Transverse colon (tissue), 4 donors: Measurements from ENCODE around the gene MAPKAPK2. TPM values are rescaled to one million over a fixed set of nuclear protein-coding genes. Genes with fewer than 3 reads are reported as not detected.

Experiments used
- DNase-seq: peaks from one replicate; pipeline ENCODE4 v3.0.0-alpha.2; 2019
- H3K27ac ChIP-seq, 4 donors: fragments of 200-600 bp; sonication (generic); 2 replicates each; pipeline ENCODE4 v1.5.1; 2016 to 2018; ENCODE audit warnings: inconsistent platforms in 4 of 4
- H3K27me3 ChIP-seq: fragments of 200-600 bp; sonication (generic); 2 replicates; pipeline ENCODE4 v1.5.1; 2017; ENCODE audit warnings: inconsistent platforms
- H3K36me3 ChIP-seq, 4 donors: fragments of 200-600 bp; sonication (generic); 2 replicates each; pipeline ENCODE4 v1.5.1; 2017 to 2019; ENCODE audit warnings: inconsistent platforms in 4 of 4
- H3K4me1 ChIP-seq, 4 donors: fragments of 200-600 bp; sonication (generic); 2 replicates each; pipeline ENCODE4 v1.5.1; 2017 to 2020; ENCODE audit warnings: inconsistent platforms in 4 of 4
- H3K4me3 ChIP-seq, 4 donors: fragments of 200-600 bp; sonication (generic); 1 replicate in 1 of 4; 2 replicates in 3 of 4; pipeline versions ENCODE4 v1.5.1 to v1.6.1; 2017 to 2019; ENCODE audit warnings: inconsistent platforms in 4 of 4
- H3K9me3 ChIP-seq, 2 donors: fragments of 200-600 bp; sonication (generic); 2 replicates each; pipeline ENCODE4 v1.5.1; 2017 to 2019; ENCODE audit warnings: inconsistent platforms in 2 of 2
- CTCF ChIP-seq, 5 experiments: fragments of 200-600 bp in 3 of 5; fragments of 450-650 bp in 2 of 5; sonication (generic) in 3 of 5; IDR thresholded peaks; 1 replicate in 2 of 5; 2 replicates in 3 of 5; pipeline ENCODE4 v1.5.1; 2016 to 2017; ENCODE audit warnings: antibody characterized with exemption in 5 of 5, inconsistent platforms in 3 of 5, mild to moderate bottlenecking in 2 of 5, moderate library complexity in 1 of 5
- EP300 ChIP-seq: sonication (generic); formaldehyde crosslinking; IDR thresholded peaks from one replicate; pipeline ENCODE4 v1.6.1; 2017; ENCODE audit warnings: antibody characterized with exemption, low read depth
- POLR2A ChIP-seq: fragments of 450-650 bp; IDR thresholded peaks from one replicate; pipeline ENCODE4 v1.6.1; 2016; ENCODE audit warnings: antibody characterized with exemption, mild to moderate bottlenecking, moderate library complexity
- POLR2AphosphoS5 ChIP-seq, 3 donors: sonication (generic); formaldehyde crosslinking; IDR thresholded peaks; one replicate each; pipeline ENCODE4 v1.6.1; 2016; ENCODE audit warnings: antibody characterized with exemption in 3 of 3
- WGBS, 2 donors: methylation state at CpG; one replicate each; pipeline ENCODE4 v1.1.5; 2018; ENCODE audit warnings: low coverage in 1 of 2; 5-methylcytosine and 5-hydroxymethylcytosine counted together
- in situ Hi-C, 4 donors: fragments of 200-750 bp; cut with MboI; loops; one replicate each; pipeline versions ENCODE4 v1.15.0 to v1.15.1; 2017; ENCODE audit warnings: low sequenced_read_pairs in 3 of 4, low pct_ligation_motif_present in 1 of 4, low pct_unique_long_range_greater_than_20kb in 1 of 4
- intact Hi-C: fragments of 100-400 bp; cut with DNase I; formaldehyde crosslinking; loops from one replicate; pipeline ENCODE4 v1.15.1; 2023; ENCODE audit warnings: low total_unique reads
- total RNA-seq, 4 donors: library from RNA; depleted of rRNA; stranded (reverse); fragments of >200 nt; gene quantifications; one replicate each; pipeline ENCODE4 v1.1.0, GENCODE V29; 2016

MAPKAPK2 gene
- total RNA-seq, 4 donors from 2014 or later = 47.0 to 74.8 (median 52.2) TPM

- no peaks in the 10 kb centered on the region for H3K27me3 ChIP-seq
- H3K36me3 ChIP-seq = no peaks in the 10 kb centered on the region
- H3K4me3 ChIP-seq = no peak overlapping the region
- 40 to 63% methylated on average over 1 to 22 of the region's 22 CpGs for WGBS, 2 donors
- DNase-seq = peak; percentile 43
- no peaks in the 10 kb centered on the region for H3K9me3 ChIP-seq
- H3K27ac ChIP-seq = peak overlapping the region in 1 of 4 donors; percentile 60
- intact Hi-C loops (no loop called here), in situ Hi-C loops (no loop called here)
- peaks cover 0 to 23% (median 15%) of the 10 kb centered on the region in 4 donors for H3K4me1 ChIP-seq
- peak in 4 of 5 experiments; percentile 43 to 69 (median 59) for TF ChIP-seq CTCF (IDR thresholded peaks at IDR 0.05)
- TF ChIP-seq POLR2A = no peak
These were observed 26.3 kb upstream of the MAPKAPK2 start for GRCh38 chr1:206658264-206658980.

GRCh38 chr1:206658981-206659273 is 25.8 kb upstream of the MAPKAPK2 start:
- peaks cover 3% of the 10 kb centered on the region for H3K27me3 ChIP-seq
- peak overlapping the region; percentile 45 to 60 (median 52) for H3K27ac ChIP-seq
- H3K36me3 ChIP-seq = no peaks in the 10 kb centered on the region
- no peak for TF ChIP-seq CTCF (IDR thresholded peaks at IDR 0.05)
- TF ChIP-seq POLR2A = no peak
- TF ChIP-seq EP300 = no peak
- TF ChIP-seq POLR2AphosphoS5 (IDR thresholded peaks at IDR 0.05) = no peak
- no peak for DNase-seq
- in situ Hi-C loops (no loop called here), intact Hi-C loops (no loop called here)
- H3K9me3 ChIP-seq = no peaks in the 10 kb centered on the region
- no peak overlapping the region for H3K4me3 ChIP-seq
- WGBS, 2 donors = 60 to 63% methylated on average over 2 to 7 of the region's 7 CpGs
- peaks cover 4 to 28% (median 19%) of the 10 kb centered on the region in 4 donors for H3K4me1 ChIP-seq

GRCh38 chr1:206660136-206660535 is 24.6 kb upstream of the MAPKAPK2 start:
- peaks cover 3% of the 10 kb centered on the region for H3K27me3 ChIP-seq
- H3K4me3 ChIP-seq = no peak overlapping the region
- H3K4me1 ChIP-seq = peaks cover 9 to 36% (median 25%) of the 10 kb centered on the region in 4 donors
- intact Hi-C loops (no loop called here), in situ Hi-C loops (no loop called here)
- H3K27ac ChIP-seq = peak overlapping the region in 3 of 4 donors; percentile 48 to 60 (median 56)
- H3K9me3 ChIP-seq = no peaks in the 10 kb centered on the region
- WGBS, 2 donors = 87 to 91% methylated on average over 3 to 4 of the region's 4 CpGs
- TF ChIP-seq POLR2A (no peak), POLR2AphosphoS5 (IDR thresholded peaks at IDR 0.05) (no peak), CTCF (IDR thresholded peaks at IDR 0.05) (no peak), EP300 (no peak)
- no peak for DNase-seq
- no peaks in the 10 kb centered on the region for H3K36me3 ChIP-seq

GRCh38 chr1:206661161-206661820 is 23.4 kb upstream of the MAPKAPK2 start:
- Histone ChIP-seq H3K27ac (no peak overlapping the region), H3K4me3 (no peak overlapping the region), H3K9me3 (no peaks in the 10 kb centered on the region), H3K27me3 (peaks cover 3% of the 10 kb centered on the region), H3K36me3 (no peaks in the 10 kb centered on the region), H3K4me1 (peaks cover 9 to 36% (median 25%) of the 10 kb centered on the region in 4 donors)
- DNase-seq = no peak
- intact Hi-C loops (no loop called here), in situ Hi-C loops (no loop called here)
- WGBS, 2 donors = 86 to 90% methylated on average over 6 to 11 of the region's 11 CpGs
- TF ChIP-seq POLR2A (no peak), CTCF (IDR thresholded peaks at IDR 0.05) (no peak), EP300 (no peak), POLR2AphosphoS5 (IDR thresholded peaks at IDR 0.05) (no peak)
